Motor neuron (in vitro differentiated cells): Measurements from ENCODE around the gene LSM14A. TPM values are rescaled to one million over a fixed set of nuclear protein-coding genes. Genes with fewer than 3 reads are reported as not detected.
"Not testable (repeated sequence)": the region's sequence is repeated elsewhere in the genome, so short reads cannot be mapped to it uniquely, and the experiment has no call there.

ENCODE experiments used
- ATAC-seq, 8 experiments: fragments of 200-7000 bp; cut with Tn5 transposase; replicated peaks in 6 of 8; 2 replicates each; pipeline ENCODE4 v1.8.0; 2021; ENCODE audit warnings: mild to moderate bottlenecking in 8 of 8, moderate library complexity in 8 of 8
- H3K27ac ChIP-seq, 2 donors: fragments of 250-450 bp; sonication (Bioruptor Pico); 2 replicates each; pipeline ENCODE4 v1.9.0; 2021; ENCODE audit warnings: antibody characterized with exemption in 2 of 2, mild to moderate bottlenecking in 2 of 2, moderate library complexity in 1 of 2
- H3K4me1 ChIP-seq, 2 donors: fragments of 250-450 bp; sonication (Bioruptor Pico); replicated peaks in 1 of 2; 2 replicates each; pipeline ENCODE4 v1.6.1; 2021; ENCODE audit warnings: antibody characterized with exemption in 2 of 2, mild to moderate bottlenecking in 2 of 2, moderate library complexity in 1 of 2
- H3K4me3 ChIP-seq, 5 donors: fragments of 250-450 bp; sonication (Bioruptor Pico); 2 replicates each; pipeline ENCODE4 v1.9.0; 2021; ENCODE audit warnings: antibody characterized with exemption in 5 of 5, mild to moderate bottlenecking in 5 of 5, moderate library complexity in 4 of 5
- WGBS, 10 experiments: fragments of 450-650 bp; shearing (Covaris generic); methylation state at CpG; one replicate each; pipeline ENCODE4 v1.0.0; 2022; 5-methylcytosine and 5-hydroxymethylcytosine counted together
- in situ Hi-C, 9 experiments: fragments of 400-800 bp; cut with MboI; loops; one replicate each; pipeline ENCODE4 v1.15.0; 2021; ENCODE audit warnings: low sequenced_read_pairs in 9 of 9, low pct_unique_long_range_greater_than_20kb in 2 of 9; ENCODE audit not compliant: unreplicated experiment in 9 of 9
- total RNA-seq, 8 experiments: library from RNA; unstranded; fragments of 300-600 nt; gene quantifications; 2 replicates each; pipeline versions ENCODE4 v1.2.3 to v1.2.4, GENCODE V29; 2022

The LSM14A gene
- 100 to 1,000 TPM in 1 of 8 experiments, 10 to 100 TPM in 7; 46.7 to 108 (median 76.7) TPM for total RNA-seq

DNA sequence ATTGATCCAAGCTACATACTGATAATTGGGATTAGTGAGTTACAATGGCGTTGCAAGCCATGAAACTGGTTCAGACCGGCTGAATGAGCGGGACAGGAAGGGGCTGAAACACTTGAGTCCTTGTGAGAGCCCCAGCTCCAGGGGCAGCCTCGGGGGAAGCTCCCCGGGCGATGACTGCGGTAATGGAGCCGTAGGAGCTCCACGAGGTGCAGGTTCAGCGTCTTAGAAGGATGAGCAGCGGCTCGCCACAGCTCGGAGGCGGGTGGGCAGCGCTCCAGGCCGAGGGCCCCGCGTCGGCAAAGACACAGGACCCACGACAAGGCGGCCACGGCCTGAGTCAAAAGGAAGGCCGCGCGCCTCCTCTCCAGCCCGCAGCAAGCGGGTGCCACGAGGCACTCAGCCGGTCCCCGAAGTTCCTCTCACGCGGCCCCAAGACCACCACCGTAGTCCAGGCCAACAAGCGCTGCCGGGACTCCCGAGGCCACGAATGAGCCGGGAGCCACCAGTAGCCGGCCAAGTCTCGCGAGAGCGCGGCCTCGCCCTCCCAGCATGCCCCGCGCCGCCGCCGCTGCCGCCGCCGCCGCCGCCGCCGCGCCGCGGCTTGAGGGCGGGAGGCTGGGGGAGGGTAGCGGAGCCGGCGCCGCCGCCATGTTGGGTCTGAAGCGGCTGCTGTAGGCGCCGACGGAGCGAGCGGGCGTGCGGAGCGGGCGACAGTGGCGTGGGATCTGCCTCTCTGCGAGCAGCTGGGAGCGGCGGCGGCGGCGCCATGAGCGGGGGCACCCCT is at the start of gene LSM14A:
Gene LSM14A (plus strand): TSS at position 628 of the 784 bp plus-strand sequence. CDS start 139 bp downstream, at position 767.
- WGBS, 10 experiments, result 0 to 5% (median 0%) methylated on average over 1 to 10 of the region's 83 CpGs; no CpG with 5 or more reads in 5 of the 10 experiments
- peak within 1 kb of the TSS; percentile 69 to 92 (median 73) for H3K4me3 ChIP-seq
- H3K27ac ChIP-seq, result peak within 1 kb of the TSS; percentile 97 to 99
- peak; percentile 75 to 94 (median 91) for ATAC-seq
- in situ Hi-C loops, result no loop called here
- peaks cover 20 to 43% of the 10 kb centered on the region in 2 donors for H3K4me1 ChIP-seq

DNA sequence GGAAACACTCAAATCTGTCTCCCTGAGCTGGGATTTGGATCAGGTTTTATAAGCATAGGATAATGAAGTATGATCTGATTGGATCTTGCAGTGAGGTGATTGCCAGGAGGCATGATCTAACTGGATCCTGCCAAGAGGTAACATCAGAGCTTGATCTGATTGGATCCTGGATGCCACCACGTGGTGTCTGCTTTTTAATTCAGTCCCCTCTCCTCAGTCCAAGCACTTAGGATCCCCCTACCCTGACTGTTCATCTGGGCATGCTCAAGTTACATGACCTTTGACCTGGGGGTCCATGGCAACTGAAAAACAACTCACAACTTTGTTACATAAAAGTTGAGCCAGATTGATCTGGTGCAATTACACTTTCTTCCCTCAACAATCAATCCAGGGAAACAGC is 47.5 kb upstream of the LSM14A start:
- Histone ChIP-seq H3K27ac (no peak overlapping the region), H3K4me3 (no peak overlapping the region), H3K4me1 (peaks cover 0 to 7% of the 10 kb centered on the region in 2 donors)
- WGBS, 10 experiments, result 0 to 50% (median 0%) methylated on average over 1 of the region's 1 CpG; no CpG with 5 or more reads in 4 of the 10 experiments
- in situ Hi-C loops, result no loop called here
- peak in 1 of 8 experiments; percentile 17 for ATAC-seq

DNA sequence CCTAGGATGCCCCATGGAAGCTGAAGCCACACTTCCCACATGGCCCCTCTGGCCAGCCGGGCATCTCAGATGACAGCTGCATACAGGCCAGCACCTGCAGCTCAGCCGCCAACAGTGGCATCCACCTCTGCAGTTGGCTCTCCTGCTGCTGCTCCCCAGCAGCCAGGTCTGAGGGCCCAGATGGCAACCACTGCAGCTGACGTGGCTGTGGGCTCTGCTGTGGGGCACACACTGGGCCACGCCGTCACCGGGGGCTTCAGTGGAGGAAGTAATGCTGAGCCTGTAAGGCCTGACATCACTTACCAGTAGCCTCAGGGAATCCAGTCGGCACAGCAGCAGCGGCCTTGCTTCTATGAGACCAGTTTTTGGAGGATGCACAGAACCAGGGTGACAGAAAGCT is 45.3 kb upstream of the LSM14A start:
- WGBS, 10 experiments, result 20 to 96% (median 69%) methylated on average over 1 to 6 of the region's 8 CpGs; no CpG with 5 or more reads in 5 of the 10 experiments
- no peak for ATAC-seq
- peaks cover 0 to 7% of the 10 kb centered on the region in 2 donors for H3K4me1 ChIP-seq
- in situ Hi-C loops, result no loop called here
- no peak overlapping the region for H3K27ac ChIP-seq
- H3K4me3 ChIP-seq, result no peak overlapping the region

DNA sequence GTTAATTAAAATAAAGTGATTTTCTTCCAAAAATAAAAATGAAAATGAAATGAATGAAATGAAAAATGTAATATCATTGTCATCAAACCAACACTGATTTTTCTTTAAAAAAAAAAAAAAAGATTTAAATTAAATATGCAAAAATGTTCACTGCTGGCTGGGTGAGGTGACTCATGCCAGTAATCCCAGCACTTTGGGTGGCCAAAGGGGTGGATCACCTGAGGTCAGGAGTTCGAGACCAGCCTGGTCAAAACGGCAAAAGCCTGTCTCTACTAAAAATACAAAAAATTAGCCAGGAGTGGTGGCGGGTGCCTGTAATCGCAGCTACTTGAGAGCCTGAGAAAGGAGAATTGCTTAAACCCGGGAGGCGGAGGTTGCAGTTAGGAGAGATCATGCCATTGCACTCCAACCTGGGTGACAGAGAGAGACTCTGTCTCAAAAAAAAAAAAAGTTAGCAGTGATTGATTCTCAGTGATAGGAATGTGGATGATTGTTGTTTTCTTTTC is 44.6 kb upstream of the LSM14A start:
- in situ Hi-C loops, result no loop called here
- Histone ChIP-seq H3K4me3 (no peak overlapping the region), H3K27ac (no peak overlapping the region), H3K4me1 (peaks cover 0 to 7% of the 10 kb centered on the region in 2 donors)
- 52 to 100% (median 83%) methylated on average over 3 to 6 of the region's 6 CpGs; no CpG with 5 or more reads in 3 of the 10 experiments for WGBS, 10 experiments
- ATAC-seq, result peak in 2 of 8 experiments; percentile 32 to 51

DNA sequence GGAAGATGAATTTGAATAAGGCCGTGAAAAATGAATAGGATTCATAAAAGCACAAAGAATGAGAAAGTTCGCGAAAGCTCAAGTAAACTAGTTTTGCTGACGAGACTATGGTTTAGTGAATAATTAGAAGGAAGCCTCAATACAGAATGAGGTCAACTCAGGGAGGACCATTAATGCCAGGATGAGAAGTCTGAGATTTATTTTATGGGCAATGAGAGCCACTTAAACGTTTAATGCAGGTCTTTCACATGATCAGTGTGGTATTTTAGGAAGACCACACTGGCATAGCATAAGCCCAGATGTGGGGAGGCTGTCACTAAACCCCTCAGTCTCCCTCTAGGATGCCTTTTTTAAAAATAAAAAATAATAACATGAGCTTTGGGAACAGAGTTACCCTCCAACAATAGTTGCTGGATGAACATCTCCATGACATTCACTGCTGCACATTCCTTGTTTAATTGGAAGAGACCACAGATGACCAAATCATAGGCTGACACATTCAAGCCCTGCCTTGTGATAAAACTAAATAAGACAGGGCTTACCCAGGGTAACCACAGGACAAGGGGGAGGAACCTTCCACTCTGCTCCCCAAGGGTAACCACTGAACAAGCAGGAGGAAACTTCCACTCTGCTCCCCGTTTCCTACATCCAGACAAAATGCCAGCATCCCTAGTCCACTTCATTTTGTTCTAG is 43.6 kb upstream of the LSM14A start:
- WGBS, 10 experiments, result 47 to 84% (median 74%) methylated on average over 2 to 6 of the region's 6 CpGs; no CpG with 5 or more reads in 1 of the 10 experiments
- in situ Hi-C loops, result no loop called here
- peak in 1 of 8 experiments; percentile 17 for ATAC-seq
- Histone ChIP-seq H3K4me1 (peaks cover 0 to 7% of the 10 kb centered on the region in 2 donors), H3K27ac (no peak overlapping the region), H3K4me3 (no peak overlapping the region)

DNA sequence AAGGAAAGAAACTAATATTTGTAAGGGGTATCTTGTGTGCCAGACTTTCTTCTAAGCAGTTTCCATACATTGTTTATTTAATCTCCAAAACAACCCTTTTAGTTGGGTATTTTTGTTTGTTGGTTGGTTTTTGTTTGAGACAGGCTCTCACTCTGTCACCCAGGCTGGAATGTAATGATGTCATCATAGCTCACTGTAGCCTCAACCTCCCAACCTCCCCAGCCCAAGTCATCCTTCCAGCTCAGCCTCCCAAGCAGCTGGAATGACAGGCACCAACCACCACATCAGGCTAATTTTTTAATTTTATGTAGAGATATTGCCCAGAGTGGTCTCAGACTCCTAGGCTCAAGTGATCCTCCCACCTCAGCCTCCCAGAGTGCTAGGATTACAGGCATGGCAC is 41.2 kb upstream of the LSM14A start:
- Histone ChIP-seq H3K27ac (no peak overlapping the region), H3K4me3 (no peak overlapping the region), H3K4me1 (peaks cover 0 to 6% of the 10 kb centered on the region in 2 donors)
- no peak for ATAC-seq
- in situ Hi-C loops, result no loop called here

DNA sequence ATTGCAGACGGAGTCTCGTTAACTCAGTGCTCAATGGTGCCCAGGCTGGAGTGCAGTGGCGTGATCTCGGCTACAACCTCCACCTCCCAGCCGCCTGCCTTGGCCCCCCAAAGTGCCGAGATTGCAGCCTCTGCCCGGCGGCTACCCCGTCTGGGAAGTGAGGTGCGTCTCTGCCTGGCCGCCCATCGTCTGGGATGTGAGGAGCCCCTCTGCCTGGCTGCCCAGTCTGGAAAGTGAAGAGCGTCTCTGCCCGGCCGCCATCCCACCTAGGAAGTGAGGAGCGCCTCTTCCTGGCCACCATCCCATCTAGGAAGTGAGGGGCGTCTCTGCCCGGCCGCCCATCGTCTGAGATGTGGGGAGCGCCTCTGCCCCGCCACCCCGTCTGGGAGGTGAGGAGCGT is 40.2 kb upstream of the LSM14A start:
- in situ Hi-C loops, result not testable (repeated sequence)
- WGBS, 10 experiments, result no CpG with 5 or more reads among the region's 24 CpGs

DNA sequence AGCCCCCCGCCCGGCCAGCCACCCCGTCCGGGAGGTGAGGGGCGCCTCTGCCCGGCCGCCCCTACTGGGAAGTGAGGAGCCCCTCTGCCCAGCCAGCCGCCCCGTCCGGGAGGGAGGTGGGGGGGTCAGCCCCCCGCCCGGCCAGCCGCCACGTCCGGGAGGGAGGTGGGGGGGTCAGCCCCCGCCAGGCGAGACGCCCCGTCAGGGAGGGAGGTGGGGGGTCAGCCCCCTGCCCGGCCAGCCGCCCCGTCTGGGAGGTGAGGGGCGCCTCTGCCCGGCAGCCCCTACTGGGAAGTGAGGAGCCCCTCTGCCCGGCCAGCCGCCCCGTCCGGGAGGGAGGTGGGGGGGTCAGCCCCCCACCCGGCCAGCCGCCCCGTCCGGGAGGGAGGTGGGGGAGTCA is 39.6 kb upstream of the LSM14A start:
- WGBS, 10 experiments, result no CpG with 5 or more reads among the region's 32 CpGs
- in situ Hi-C loops, H3K27ac ChIP-seq, H3K4me3 ChIP-seq, ATAC-seq, H3K4me1 ChIP-seq: not testable (repeated sequence)

More for the DNA sequence above, 40.2 kb upstream of the LSM14A start:
- not testable (repeated sequence) for H3K27ac ChIP-seq, ATAC-seq, H3K4me1 ChIP-seq, H3K4me3 ChIP-seq

DNA sequence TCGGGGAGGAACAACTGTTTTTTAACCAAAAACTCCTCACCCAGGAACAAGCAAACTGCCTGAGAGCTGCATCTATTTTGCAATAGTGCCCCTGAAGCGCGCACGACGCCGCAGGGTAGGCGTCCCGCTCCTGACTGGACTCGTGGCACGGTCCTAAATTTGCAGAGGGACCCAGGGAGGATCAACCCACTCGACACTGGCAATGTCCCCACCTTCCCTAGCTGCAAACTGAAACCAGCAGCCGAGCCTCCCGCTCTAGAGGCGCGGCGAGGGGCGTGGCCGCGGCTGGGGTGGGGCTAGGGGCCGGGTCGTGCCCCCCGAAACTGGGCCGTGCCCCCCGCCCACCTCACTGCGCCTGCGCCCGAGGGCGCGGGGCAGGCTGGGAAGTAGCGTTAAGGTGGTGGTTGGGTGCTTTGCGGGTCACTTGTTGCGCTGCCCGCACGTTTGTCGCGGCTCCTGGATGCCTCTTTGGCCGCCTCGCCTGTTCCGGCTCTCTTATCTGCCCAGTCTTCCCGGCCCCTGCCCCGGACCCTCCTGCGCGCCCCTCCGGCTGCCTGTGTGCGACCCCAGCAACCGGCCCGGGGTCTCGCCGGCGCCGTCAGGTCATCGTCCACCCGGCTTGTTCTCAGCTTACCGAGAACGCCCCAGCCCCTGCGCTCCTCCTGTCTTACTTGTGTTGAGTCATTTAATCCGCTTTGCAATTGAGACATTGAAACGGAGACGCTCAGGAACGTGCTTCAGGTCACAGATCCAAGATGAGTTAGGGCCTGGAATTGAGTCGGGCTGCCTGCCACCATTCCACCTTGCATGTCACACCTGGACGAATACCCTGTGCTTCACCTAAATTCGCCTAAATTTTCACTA is 37.9 kb upstream of the LSM14A start:
- in situ Hi-C loops, result no loop called here
- ATAC-seq, result peak; percentile 89 to 98 (median 95)
- peak overlapping the region; percentile 37 to 78 (median 63) for H3K4me3 ChIP-seq
- H3K27ac ChIP-seq, result peak overlapping the region in 1 of 2 donors; percentile 70
- H3K4me1 ChIP-seq, result peaks cover 0 to 6% of the 10 kb centered on the region in 2 donors
- 0 to 25% (median 0%) methylated on average over 1 to 23 of the region's 63 CpGs for WGBS, 10 experiments

DNA sequence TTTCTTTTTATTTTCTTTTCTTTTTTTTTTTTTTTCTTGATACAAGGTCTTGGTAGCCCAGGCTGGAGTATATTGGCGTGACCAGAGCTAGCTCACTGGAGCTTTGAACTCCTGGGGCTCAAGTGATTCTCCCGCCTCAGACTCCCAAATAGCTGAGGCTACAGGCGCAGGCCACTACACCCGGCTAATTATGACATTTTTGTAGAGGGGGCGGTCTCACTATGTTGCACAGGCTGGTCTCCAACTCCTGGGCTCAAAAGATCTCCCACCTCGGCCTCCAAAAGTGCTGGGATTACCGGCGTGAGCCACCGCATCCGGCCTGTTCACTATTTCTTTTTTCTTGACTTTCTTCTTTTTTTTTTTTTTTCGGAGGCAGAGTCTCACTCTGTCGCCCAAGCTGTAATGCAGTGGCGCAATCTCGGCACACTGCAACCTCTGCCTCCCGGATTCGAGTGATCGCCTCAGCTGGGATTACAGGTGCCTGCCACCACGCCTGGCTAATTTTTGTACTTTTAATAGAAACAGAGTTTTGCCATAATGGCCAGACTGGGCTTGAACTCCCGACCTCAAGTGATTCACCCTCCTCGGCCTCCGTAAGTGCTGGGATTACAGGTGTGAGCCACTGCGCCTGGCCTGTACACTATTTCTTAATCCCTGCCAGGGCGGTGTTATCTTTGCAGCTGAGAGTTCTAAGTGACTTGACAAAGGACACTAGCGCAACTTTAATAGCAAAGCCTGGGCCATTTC is 37.1 kb upstream of the LSM14A start:
- H3K4me3 ChIP-seq, result peak overlapping the region; percentile 37 to 78 (median 63)
- in situ Hi-C loops, result no loop called here
- WGBS, 10 experiments, result 58 to 95% (median 81%) methylated on average over 2 to 15 of the region's 24 CpGs; no CpG with 5 or more reads in 2 of the 10 experiments
- no peak overlapping the region for H3K27ac ChIP-seq
- peaks cover 0 to 6% of the 10 kb centered on the region in 2 donors for H3K4me1 ChIP-seq
- peak in 3 of 8 experiments; percentile 5 to 12 (median 7) for ATAC-seq

DNA sequence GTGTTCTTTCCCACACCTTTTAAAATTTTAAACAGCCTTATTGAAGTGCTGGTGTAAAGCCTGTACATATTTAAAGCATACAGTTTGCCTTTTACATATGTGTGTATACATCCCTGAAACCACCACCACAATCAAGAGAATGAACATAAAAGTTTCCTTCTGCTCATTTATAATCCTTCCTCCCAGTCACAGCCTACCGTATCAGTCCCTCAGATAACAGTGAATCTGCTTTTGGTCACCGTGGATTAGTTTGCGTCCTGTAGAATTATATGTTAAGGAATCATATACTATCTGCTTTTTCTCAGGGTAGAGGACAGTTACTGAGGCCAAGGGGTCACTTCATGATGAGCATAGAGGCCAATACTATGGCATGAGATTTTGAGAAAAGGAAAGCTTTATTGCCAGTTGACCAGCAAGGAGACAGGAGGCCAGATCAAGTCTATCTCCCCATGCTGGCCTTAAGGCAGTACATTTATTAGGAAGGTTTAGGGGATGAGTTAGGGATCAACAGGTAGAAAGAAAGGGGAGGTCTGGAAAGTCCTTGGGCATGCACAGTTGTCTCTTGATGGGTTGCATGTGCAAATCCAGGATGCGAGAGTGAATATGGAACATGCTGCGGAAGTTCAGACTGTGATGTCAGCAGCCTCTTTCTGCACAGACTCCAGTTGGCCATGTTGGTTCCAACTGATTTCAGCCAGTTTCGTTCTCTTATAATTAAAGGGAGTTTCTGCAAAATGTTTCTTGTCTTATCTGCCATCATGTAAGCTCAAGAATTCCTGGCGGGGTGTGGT is 36.3 kb upstream of the LSM14A start:
- no peak overlapping the region for H3K27ac ChIP-seq
- in situ Hi-C loops, result no loop called here
- H3K4me3 ChIP-seq, result no peak overlapping the region
- ATAC-seq, result no peak
- WGBS, 10 experiments, result 48 to 96% (median 84%) methylated on average over 1 to 6 of the region's 7 CpGs; no CpG with 5 or more reads in 1 of the 10 experiments
- peaks cover 0 to 6% of the 10 kb centered on the region in 2 donors for H3K4me1 ChIP-seq
